ENCODE data around the gene RFX3. TPM values are rescaled to one million over a fixed set of nuclear protein-coding genes. Genes with fewer than 3 reads are reported as not detected.

Gene RFX3
- total and polyA plus RNA-seq, 2 donors from 2014 or later = 1.6 to 17.8 TPM

GRCh38 chr9:3473405-3473804 lies 52.4 kb downstream of the RFX3 start:
- H3K4me1 ChIP-seq (ENCODE audit: control insufficient read depth in 2 of 3, insufficient read depth in 2 of 3, low read depth in 1 of 3, low read length in 3 of 3) = no peaks in the 10 kb centered on the region
- H3K27me3 ChIP-seq (ENCODE audit: control insufficient read depth, insufficient read depth, low read length) = no peaks in the 10 kb centered on the region
- DNase-seq (no peak), FAIRE-seq (no peak)
- H3K36me3 ChIP-seq (ENCODE audit: control insufficient read depth in 2 of 3, insufficient read depth in 3 of 3, low read length in 3 of 3) = no peaks in the 10 kb centered on the region
- no peak for TF ChIP-seq CTCF (IDR thresholded peaks at IDR 0.05; ENCODE audit: borderline replicate concordance, extremely low read depth, insufficient read depth)
- no peak overlapping the region for H3K4me3 ChIP-seq (ENCODE audit: low read length in 3 of 3)
- no peaks in the 10 kb centered on the region for H3K9me3 ChIP-seq (ENCODE audit: control insufficient read depth in 2 of 3, insufficient read depth in 1 of 3, low read length in 3 of 3)
- no peak overlapping the region for H3K27ac ChIP-seq (ENCODE audit: low read depth in 2 of 2, low read length in 2 of 2)
- no peak overlapping the region for H3K9ac ChIP-seq (ENCODE audit: low read length in 3 of 3)
- intact Hi-C loops (cut with DNase I) = no loop called here

- no peaks in the 10 kb centered on the region for H3K9me3 ChIP-seq (ENCODE audit: control insufficient read depth in 2 of 3, insufficient read depth in 1 of 3, low read length in 3 of 3)
- H3K27me3 ChIP-seq (ENCODE audit: control insufficient read depth, insufficient read depth, low read length) = no peaks in the 10 kb centered on the region
- no peak overlapping the region for H3K4me3 ChIP-seq (ENCODE audit: low read length in 3 of 3)
- no peak for DNase-seq
- FAIRE-seq = no peak
- H3K9ac ChIP-seq (ENCODE audit: low read length in 3 of 3) = no peak overlapping the region
- intact Hi-C loops (cut with DNase I) = no loop called here
- H3K27ac ChIP-seq (ENCODE audit: low read depth in 2 of 2, low read length in 2 of 2) = no peak overlapping the region
- no peak for TF ChIP-seq CTCF (IDR thresholded peaks at IDR 0.05; ENCODE audit: borderline replicate concordance, extremely low read depth, insufficient read depth)
- no peaks in the 10 kb centered on the region for H3K4me1 ChIP-seq (ENCODE audit: control insufficient read depth in 2 of 3, insufficient read depth in 2 of 3, low read depth in 1 of 3, low read length in 3 of 3)
- H3K36me3 ChIP-seq (ENCODE audit: control insufficient read depth in 2 of 3, insufficient read depth in 3 of 3, low read length in 3 of 3) = no peaks in the 10 kb centered on the region
Measured at GRCh38 chr9:3471883-3472282, 53.9 kb downstream of the RFX3 start.

- DNase-seq = peak in 1 of 5 donors; percentile 11
- Histone ChIP-seq H3K27me3 (ENCODE audit: control insufficient read depth, insufficient read depth, low read length) (no peaks in the 10 kb centered on the region), H3K4me1 (ENCODE audit: control insufficient read depth in 2 of 3, insufficient read depth in 2 of 3, low read depth in 1 of 3, low read length in 3 of 3) (no peaks in the 10 kb centered on the region), H3K4me3 (ENCODE audit: low read length in 3 of 3) (no peak overlapping the region), H3K9me3 (ENCODE audit: control insufficient read depth in 2 of 3, insufficient read depth in 1 of 3, low read length in 3 of 3) (no peaks in the 10 kb centered on the region), H3K27ac (ENCODE audit: low read depth in 2 of 2, low read length in 2 of 2) (no peak overlapping the region), H3K9ac (ENCODE audit: low read length in 3 of 3) (peak overlapping the region in 1 of 3 donors; percentile 23), H3K36me3 (ENCODE audit: control insufficient read depth in 2 of 3, insufficient read depth in 3 of 3, low read length in 3 of 3) (no peaks in the 10 kb centered on the region)
- FAIRE-seq = peak; percentile 54
- intact Hi-C loops (cut with DNase I) = no loop called here
- TF ChIP-seq CTCF (IDR thresholded peaks at IDR 0.05; ENCODE audit: borderline replicate concordance, extremely low read depth, insufficient read depth) = no peak
Measured at GRCh38 chr9:3468421-3469205, 57.2 kb downstream of the RFX3 start.
